Measurements from ENCODE around the gene RAB35. TPM values are rescaled to one million over a fixed set of nuclear protein-coding genes. Genes with fewer than 3 reads are reported as not detected.

The RAB35 gene
- polyA plus RNA-seq, 1 donor from 2014 or later: 60.2 TPM

DNA sequence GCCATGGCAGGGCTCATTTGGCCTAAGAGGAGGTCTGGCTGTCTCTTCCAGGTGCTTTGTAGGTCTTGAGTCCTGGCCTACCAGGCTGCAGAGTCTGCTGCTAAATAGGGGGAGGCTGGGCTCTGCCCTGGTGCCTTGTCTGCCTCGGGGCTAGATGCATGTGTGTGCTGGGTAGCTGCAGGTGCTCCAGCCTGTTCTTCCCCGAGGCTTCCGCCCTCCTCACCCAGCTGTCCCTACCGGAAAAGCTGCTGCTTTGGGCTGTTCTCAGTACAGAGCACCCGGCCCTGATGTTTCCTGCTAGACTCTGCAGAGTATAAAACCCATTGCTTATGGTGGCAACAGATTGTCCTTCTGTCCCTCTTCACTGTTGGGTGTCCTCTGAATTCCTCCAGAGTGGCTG, 37.7 kb downstream of the RAB35 start:
- Histone ChIP-seq H3K4me3 (ENCODE audit: low read length) (no peak overlapping the region), H3K4me2 (ENCODE audit: low read length) (no peak overlapping the region), H3K27ac (ENCODE audit: low read length) (no peak overlapping the region), H3K36me3 (ENCODE audit: insufficient read depth, low read length) (peaks cover 10% of the 10 kb centered on the region), H3F3A (ENCODE audit: insufficient read depth, low read length, poor library complexity, severe bottlenecking) (no peaks in the 10 kb centered on the region), H3K27me3 (ENCODE audit: insufficient read depth, low read depth, low read length) (no peaks in the 10 kb centered on the region), H3K9me3 (ENCODE audit: low read length) (no peaks in the 10 kb centered on the region), H3K9ac (ENCODE audit: low read length) (no peak overlapping the region), H3K79me2 (replicated peaks; ENCODE audit: insufficient read depth, low read length) (no peaks in the 10 kb centered on the region), H4K20me1 (ENCODE audit: insufficient read depth) (no peaks in the 10 kb centered on the region), H2AFZ (ENCODE audit: low read depth, low read length) (no peak overlapping the region), H3K9me2 (ENCODE audit: insufficient read depth, low read length) (no peaks in the 10 kb centered on the region)
- TF ChIP-seq RAD21 (conservative IDR thresholded peaks at IDR 0.05): no peak
- no peak for TF ChIP-seq MXI1 (conservative IDR thresholded peaks at IDR 0.05; ENCODE audit: poor library complexity, severe bottlenecking)

DNA sequence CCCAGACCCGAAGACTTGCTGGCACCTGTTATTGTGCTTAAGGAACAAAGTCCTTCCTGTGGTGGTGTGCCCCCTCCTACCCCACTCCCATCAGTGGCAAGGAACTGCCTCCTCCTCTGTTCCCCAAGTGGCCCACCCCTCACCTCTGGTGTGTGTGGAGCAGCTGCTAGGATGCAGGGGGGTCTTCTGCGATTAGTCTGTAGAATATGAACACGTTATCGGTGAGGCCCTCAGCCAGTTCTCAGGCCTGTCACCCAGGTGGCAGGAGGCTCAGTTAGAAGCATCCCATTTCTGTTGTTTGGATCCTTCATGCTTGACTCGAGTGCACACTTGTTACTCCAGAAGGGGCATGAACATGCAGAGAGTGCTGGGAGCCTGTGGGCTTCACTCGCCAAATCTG, 39.3 kb downstream of the RAB35 start:
- no peak for TF ChIP-seq POLR2AphosphoS5 (IDR thresholded peaks at IDR 0.05)
- H3K27ac ChIP-seq (ENCODE audit: low read length): no peak overlapping the region
- no peak overlapping the region for H3K4me2 ChIP-seq (ENCODE audit: low read length)
- H4K20me1 ChIP-seq (ENCODE audit: insufficient read depth): no peaks in the 10 kb centered on the region
- H3K4me3 ChIP-seq (ENCODE audit: low read length): no peak overlapping the region
- no peak overlapping the region for H2AFZ ChIP-seq (ENCODE audit: low read depth, low read length)
- no peaks in the 10 kb centered on the region for H3K9me2 ChIP-seq (ENCODE audit: insufficient read depth, low read length)
- no peaks in the 10 kb centered on the region for H3K27me3 ChIP-seq (ENCODE audit: insufficient read depth, low read depth, low read length)
- H3F3A ChIP-seq (ENCODE audit: insufficient read depth, low read length, poor library complexity, severe bottlenecking): no peaks in the 10 kb centered on the region
- no peaks in the 10 kb centered on the region for H3K9me3 ChIP-seq (ENCODE audit: low read length)
- H3K9ac ChIP-seq (ENCODE audit: low read length): no peak overlapping the region
- H3K36me3 ChIP-seq (ENCODE audit: insufficient read depth, low read length): peaks cover 11% of the 10 kb centered on the region
- no peaks in the 10 kb centered on the region for H3K79me2 ChIP-seq (replicated peaks; ENCODE audit: insufficient read depth, low read length)

DNA sequence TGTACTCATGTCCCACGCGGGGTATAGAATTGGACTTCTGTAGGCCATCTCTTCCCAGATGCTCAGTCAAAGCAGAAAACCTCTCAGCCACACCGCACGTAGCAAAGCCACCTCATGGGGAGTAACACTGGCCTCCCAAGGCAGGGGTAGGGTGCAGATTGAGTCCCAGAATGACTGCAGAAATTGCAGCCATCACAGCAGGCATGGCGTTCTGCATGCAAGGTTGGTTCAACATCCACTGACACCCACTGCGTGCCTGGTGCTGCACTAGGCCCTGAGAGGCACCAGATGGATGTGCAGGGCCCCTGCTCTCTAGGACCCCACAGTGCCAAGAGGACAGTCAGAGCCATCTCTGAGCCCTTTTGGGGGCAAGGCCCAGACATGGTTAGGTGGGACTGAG, 39.9 kb downstream of the RAB35 start:
- H3K4me2 ChIP-seq (ENCODE audit: low read length): no peak overlapping the region
- no peak overlapping the region for H2AFZ ChIP-seq (ENCODE audit: low read depth, low read length)
- H3K9ac ChIP-seq (ENCODE audit: low read length): no peak overlapping the region
- no peaks in the 10 kb centered on the region for H3K27me3 ChIP-seq (ENCODE audit: insufficient read depth, low read depth, low read length)
- no peaks in the 10 kb centered on the region for H3K9me3 ChIP-seq (ENCODE audit: low read length)
- TF ChIP-seq, protein P1, sequence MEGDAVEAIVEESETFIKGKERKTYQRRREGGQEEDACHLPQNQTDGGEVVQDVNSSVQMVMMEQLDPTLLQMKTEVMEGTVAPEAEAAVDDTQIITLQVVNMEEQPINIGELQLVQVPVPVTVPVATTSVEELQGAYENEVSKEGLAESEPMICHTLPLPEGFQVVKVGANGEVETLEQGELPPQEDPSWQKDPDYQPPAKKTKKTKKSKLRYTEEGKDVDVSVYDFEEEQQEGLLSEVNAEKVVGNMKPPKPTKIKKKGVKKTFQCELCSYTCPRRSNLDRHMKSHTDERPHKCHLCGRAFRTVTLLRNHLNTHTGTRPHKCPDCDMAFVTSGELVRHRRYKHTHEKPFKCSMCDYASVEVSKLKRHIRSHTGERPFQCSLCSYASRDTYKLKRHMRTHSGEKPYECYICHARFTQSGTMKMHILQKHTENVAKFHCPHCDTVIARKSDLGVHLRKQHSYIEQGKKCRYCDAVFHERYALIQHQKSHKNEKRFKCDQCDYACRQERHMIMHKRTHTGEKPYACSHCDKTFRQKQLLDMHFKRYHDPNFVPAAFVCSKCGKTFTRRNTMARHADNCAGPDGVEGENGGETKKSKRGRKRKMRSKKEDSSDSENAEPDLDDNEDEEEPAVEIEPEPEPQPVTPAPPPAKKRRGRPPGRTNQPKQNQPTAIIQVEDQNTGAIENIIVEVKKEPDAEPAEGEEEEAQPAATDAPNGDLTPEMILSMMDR (IDR thresholded peaks at IDR 0.05; ENCODE audit: poor library complexity, severe bottlenecking): no peak
- TF ChIP-seq RAD21 (conservative IDR thresholded peaks at IDR 0.05) (no peak), TAF1 (IDR thresholded peaks at IDR 0.05; ENCODE audit: low read depth) (no peak), EP300 (conservative IDR thresholded peaks at IDR 0.05; ENCODE audit: poor library complexity, severe bottlenecking) (no peak)
- TF ChIP-seq, protein P2, sequence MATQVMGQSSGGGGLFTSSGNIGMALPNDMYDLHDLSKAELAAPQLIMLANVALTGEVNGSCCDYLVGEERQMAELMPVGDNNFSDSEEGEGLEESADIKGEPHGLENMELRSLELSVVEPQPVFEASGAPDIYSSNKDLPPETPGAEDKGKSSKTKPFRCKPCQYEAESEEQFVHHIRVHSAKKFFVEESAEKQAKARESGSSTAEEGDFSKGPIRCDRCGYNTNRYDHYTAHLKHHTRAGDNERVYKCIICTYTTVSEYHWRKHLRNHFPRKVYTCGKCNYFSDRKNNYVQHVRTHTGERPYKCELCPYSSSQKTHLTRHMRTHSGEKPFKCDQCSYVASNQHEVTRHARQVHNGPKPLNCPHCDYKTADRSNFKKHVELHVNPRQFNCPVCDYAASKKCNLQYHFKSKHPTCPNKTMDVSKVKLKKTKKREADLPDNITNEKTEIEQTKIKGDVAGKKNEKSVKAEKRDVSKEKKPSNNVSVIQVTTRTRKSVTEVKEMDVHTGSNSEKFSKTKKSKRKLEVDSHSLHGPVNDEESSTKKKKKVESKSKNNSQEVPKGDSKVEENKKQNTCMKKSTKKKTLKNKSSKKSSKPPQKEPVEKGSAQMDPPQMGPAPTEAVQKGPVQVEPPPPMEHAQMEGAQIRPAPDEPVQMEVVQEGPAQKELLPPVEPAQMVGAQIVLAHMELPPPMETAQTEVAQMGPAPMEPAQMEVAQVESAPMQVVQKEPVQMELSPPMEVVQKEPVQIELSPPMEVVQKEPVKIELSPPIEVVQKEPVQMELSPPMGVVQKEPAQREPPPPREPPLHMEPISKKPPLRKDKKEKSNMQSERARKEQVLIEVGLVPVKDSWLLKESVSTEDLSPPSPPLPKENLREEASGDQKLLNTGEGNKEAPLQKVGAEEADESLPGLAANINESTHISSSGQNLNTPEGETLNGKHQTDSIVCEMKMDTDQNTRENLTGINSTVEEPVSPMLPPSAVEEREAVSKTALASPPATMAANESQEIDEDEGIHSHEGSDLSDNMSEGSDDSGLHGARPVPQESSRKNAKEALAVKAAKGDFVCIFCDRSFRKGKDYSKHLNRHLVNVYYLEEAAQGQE (IDR thresholded peaks at IDR 0.05; ENCODE audit: borderline replicate concordance): no peak
- H3F3A ChIP-seq (ENCODE audit: insufficient read depth, low read length, poor library complexity, severe bottlenecking): no peaks in the 10 kb centered on the region
- H3K36me3 ChIP-seq (ENCODE audit: insufficient read depth, low read length): peaks cover 17% of the 10 kb centered on the region
- no peaks in the 10 kb centered on the region for H3K9me2 ChIP-seq (ENCODE audit: insufficient read depth, low read length)
- no peak overlapping the region for H3K4me3 ChIP-seq (ENCODE audit: low read length)
- H4K20me1 ChIP-seq (ENCODE audit: insufficient read depth): no peaks in the 10 kb centered on the region
- H3K27ac ChIP-seq (ENCODE audit: low read length): no peak overlapping the region
- H3K79me2 ChIP-seq (replicated peaks; ENCODE audit: insufficient read depth, low read length): no peaks in the 10 kb centered on the region

All from neural cell (in vitro differentiated cells).